Measurements from ENCODE around the gene FAM186B. TPM values are rescaled to one million over a fixed set of nuclear protein-coding genes. Genes with fewer than 3 reads are reported as not detected.

The FAM186B gene
- total RNA-seq, 1 experiment from 2014 or later: 0.39 TPM

- no peak for TF ChIP-seq ARID4B (CRISPR knock-in tag; IDR thresholded peaks at IDR 0.05; ENCODE audit: borderline replicate concordance)
- TF ChIP-seq NR2C2 (CRISPR knock-in tag; IDR thresholded peaks at IDR 0.05): no peak
- TF ChIP-seq GRHL2 (CRISPR knock-in tag; IDR thresholded peaks at IDR 0.05; ENCODE audit: insufficient replicate concordance, severe bottlenecking): no peak
- TF ChIP-seq JAZF1 (CRISPR knock-in tag; IDR thresholded peaks at IDR 0.05): no peak
- no peak for TF ChIP-seq ZNF263 (CRISPR knock-in tag; IDR thresholded peaks at IDR 0.05; ENCODE audit: low read depth)
- no peak for TF ChIP-seq HMGXB4 (CRISPR knock-in tag; IDR thresholded peaks at IDR 0.05)
- TF ChIP-seq CREB1 (CRISPR knock-in tag; IDR thresholded peaks at IDR 0.05): no peak
Measured at GRCh38 chr12:49627752-49628360, 22.4 kb upstream of the FAM186B start (continued).

- ChIA-PET POLR2A (no interaction called here), CTCF (interaction anchor here (2.5 kb wide), 1 partner anchor 10 kb away, joined by 15 read pairs; no protein-coding TSS in a partner anchor)
- TF ChIP-seq CREB1 (CRISPR knock-in tag; IDR thresholded peaks at IDR 0.05): no peak
- TF ChIP-seq RORB (CRISPR knock-in tag; IDR thresholded peaks at IDR 0.05): no peak
- TF ChIP-seq USF1 (CRISPR knock-in tag; IDR thresholded peaks at IDR 0.05): no peak
- TF ChIP-seq ZNF396 (CRISPR knock-in tag; IDR thresholded peaks at IDR 0.05; ENCODE audit: borderline replicate concordance): no peak
- no peak for TF ChIP-seq AFF4 (CRISPR knock-in tag; IDR thresholded peaks at IDR 0.05; ENCODE audit: borderline replicate concordance)
- TF ChIP-seq ZNF138 (CRISPR knock-in tag; conservative IDR thresholded peaks at IDR 0.05): no peak
- ATAC-seq (no peak), DNase-seq (ENCODE audit: low spot score) (no peak)
- Mint-ChIP-seq H3K27me3 (ENCODE audit: low read depth) (no peaks in the 10 kb centered on the region), H3K36me3 (peaks cover 2% of the 10 kb centered on the region; the same call in 1 of the 2 replicates), H3K9me3 (no peaks in the 10 kb centered on the region), H3K4me3 (no peak overlapping the region), H3K4me1 (peaks cover 16% of the 10 kb centered on the region), H3K27ac (no peak overlapping the region)
Measured at GRCh38 chr12:49626836-49627235, 21.4 kb upstream of the FAM186B start.

All from WTC11 (cell line).